Lung (tissue), 12 donors: ENCODE measurements around the gene KRTAP5-6. TPM values are rescaled to one million over a fixed set of nuclear protein-coding genes. Genes with fewer than 3 reads are reported as not detected.

Experiments used
- ATAC-seq: fragments of 200-7000 bp; cut with Tn5 transposase; one replicate; pipeline ENCODE4 v1.9.1; 2020; ENCODE audit warnings: moderate number of reproducible peaks; ENCODE audit not compliant: insufficient read depth, low FRiP score
- DNase-seq, 3 donors: peaks; one replicate each; pipeline ENCODE4 v3.0.0-alpha.2; 2013 to 2017
- H3K27ac ChIP-seq, 2 donors: one replicate each; pipeline ENCODE4 v1.5.1; 2013; ENCODE audit warnings: mild to moderate bottlenecking in 2 of 2, moderate library complexity in 2 of 2, control low read depth in 1 of 2, inconsistent platforms in 1 of 2, low read depth in 1 of 2, low read length in 1 of 2
- H3K27me3 ChIP-seq, 3 donors: one replicate each; pipeline ENCODE4 v1.5.1; 2013; ENCODE audit warnings: low read length in 2 of 3; ENCODE audit not compliant: control insufficient read depth in 3 of 3, insufficient read depth in 3 of 3
- H3K36me3 ChIP-seq, 4 donors: one replicate each; pipeline ENCODE4 v1.5.1; 2013; ENCODE audit warnings: low read length in 4 of 4, mild to moderate bottlenecking in 1 of 4, moderate library complexity in 1 of 4; ENCODE audit not compliant: control insufficient read depth in 4 of 4, insufficient read depth in 4 of 4
- H3K4me1 ChIP-seq, 5 donors: one replicate each; pipeline ENCODE4 v1.5.1; 2013; ENCODE audit warnings: low read length in 5 of 5, mild to moderate bottlenecking in 2 of 5, moderate library complexity in 1 of 5; ENCODE audit not compliant: control insufficient read depth in 5 of 5, insufficient read depth in 5 of 5
- H3K4me3 ChIP-seq: one replicate; pipeline ENCODE4 v1.5.1; 2013; ENCODE audit warnings: mild to moderate bottlenecking, control low read depth, moderate library complexity
- H3K9ac ChIP-seq, 2 donors: one replicate each; pipeline ENCODE4 v1.5.1; 2013; ENCODE audit warnings: low read length in 2 of 2, control low read depth in 1 of 2; ENCODE audit not compliant: insufficient read depth in 1 of 2
- H3K9me3 ChIP-seq, 4 donors: one replicate each; pipeline ENCODE4 v1.5.1; 2013; ENCODE audit warnings: low read length in 3 of 4, mild to moderate bottlenecking in 1 of 4, moderate library complexity in 1 of 4; ENCODE audit not compliant: control insufficient read depth in 4 of 4, insufficient read depth in 3 of 4
- WGBS, 2 donors: extraction: QIAGEN DNeasy Blood & Tissue Kit; methylation state at CpG; one replicate each; pipeline ENCODE4 v1.1.7; 2013; 5-methylcytosine and 5-hydroxymethylcytosine counted together
- polyA plus RNA-seq, 2 donors: library from polyadenylated mRNA; stranded (reverse); fragments of 200-250 nt; gene quantifications; one replicate each; pipeline ENCODE4 v1.2.1, GENCODE V29; 2013
- total RNA-seq, 2 donors: library from RNA; depleted of rRNA in 1 of 2; stranded (reverse); fragments of >200 nt in 1 of 2; gene quantifications; one replicate each; pipeline ENCODE4 v1.2.1, GENCODE V29; 2014 to 2021
- TF ChIP-seq, protein P1 (sequence below): IDR thresholded peaks from 2 replicates; pipeline ENCODE4 v1.5.1; 2012; ENCODE audit warnings: mild to moderate bottlenecking; ENCODE audit errors: control extremely low read depth, extremely low read depth
- donor health status: control.
- donor health status: control.
- donor health status: Bipolar disorder and iron deficiency.
- donor health status: healthy.
- donor health status: DM: yes; HTN: yes; CAD: no.

The KRTAP5-6 gene
- total and polyA plus RNA-seq, 4 donors = not detected

DNA sequence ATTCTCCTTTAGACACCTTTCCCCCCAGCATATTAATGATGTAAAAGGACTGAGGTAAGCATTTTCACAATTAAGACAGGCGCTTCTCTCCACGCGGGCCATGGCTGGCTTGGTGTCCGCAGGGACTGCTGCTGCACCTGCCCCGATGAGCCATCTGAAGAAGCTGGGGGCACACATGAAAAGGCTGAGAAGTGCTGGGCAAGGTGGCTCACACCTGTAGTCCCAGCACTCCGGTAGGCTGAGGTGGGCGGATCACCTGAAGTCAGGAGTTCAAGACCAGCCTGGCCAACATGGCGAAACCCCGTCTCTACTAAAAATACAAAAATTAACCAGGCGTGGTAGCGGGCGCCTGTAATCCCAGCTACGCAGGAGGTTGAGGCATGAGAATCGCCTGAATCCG is 21.3 kb downstream of the KRTAP5-6 start:
- 93 to 98% methylated on average over 15 of the region's 15 CpGs for WGBS, 2 donors
- H3K9ac ChIP-seq = no peak overlapping the region
- H3K4me1 ChIP-seq = no peaks in the 10 kb centered on the region
- H3K27me3 ChIP-seq = peaks cover 0 to 14% (median 0%) of the 10 kb centered on the region in 3 donors
- TF ChIP-seq, protein P1, sequence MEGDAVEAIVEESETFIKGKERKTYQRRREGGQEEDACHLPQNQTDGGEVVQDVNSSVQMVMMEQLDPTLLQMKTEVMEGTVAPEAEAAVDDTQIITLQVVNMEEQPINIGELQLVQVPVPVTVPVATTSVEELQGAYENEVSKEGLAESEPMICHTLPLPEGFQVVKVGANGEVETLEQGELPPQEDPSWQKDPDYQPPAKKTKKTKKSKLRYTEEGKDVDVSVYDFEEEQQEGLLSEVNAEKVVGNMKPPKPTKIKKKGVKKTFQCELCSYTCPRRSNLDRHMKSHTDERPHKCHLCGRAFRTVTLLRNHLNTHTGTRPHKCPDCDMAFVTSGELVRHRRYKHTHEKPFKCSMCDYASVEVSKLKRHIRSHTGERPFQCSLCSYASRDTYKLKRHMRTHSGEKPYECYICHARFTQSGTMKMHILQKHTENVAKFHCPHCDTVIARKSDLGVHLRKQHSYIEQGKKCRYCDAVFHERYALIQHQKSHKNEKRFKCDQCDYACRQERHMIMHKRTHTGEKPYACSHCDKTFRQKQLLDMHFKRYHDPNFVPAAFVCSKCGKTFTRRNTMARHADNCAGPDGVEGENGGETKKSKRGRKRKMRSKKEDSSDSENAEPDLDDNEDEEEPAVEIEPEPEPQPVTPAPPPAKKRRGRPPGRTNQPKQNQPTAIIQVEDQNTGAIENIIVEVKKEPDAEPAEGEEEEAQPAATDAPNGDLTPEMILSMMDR = no peak
- no peak overlapping the region for H3K4me3 ChIP-seq
- no peak for DNase-seq
- ATAC-seq = no peak
- no peaks in the 10 kb centered on the region for H3K36me3 ChIP-seq
- H3K9me3 ChIP-seq = no peaks in the 10 kb centered on the region
- no peak overlapping the region for H3K27ac ChIP-seq

DNA sequence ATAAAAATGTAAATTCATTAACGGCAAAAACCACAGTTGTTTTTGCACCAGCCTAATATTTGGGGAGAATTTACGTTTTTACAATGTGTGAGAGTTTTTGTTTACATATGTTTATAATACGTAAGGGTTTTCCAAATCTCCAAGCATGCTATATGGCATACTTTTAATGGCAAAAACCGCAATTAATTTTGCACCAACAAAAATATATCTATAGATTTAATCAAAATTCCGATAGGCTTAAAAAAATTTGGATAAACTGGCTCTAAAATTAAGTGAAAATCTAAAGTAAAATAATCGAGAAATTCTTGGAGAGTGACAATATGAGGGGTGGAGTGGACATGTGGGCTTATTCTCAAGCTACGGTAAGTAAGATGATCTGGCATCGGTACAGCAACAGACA is 22.8 kb downstream of the KRTAP5-6 start:
- Histone ChIP-seq H3K9me3 (no peaks in the 10 kb centered on the region), H3K36me3 (no peaks in the 10 kb centered on the region), H3K27me3 (peaks cover 0 to 14% (median 0%) of the 10 kb centered on the region in 3 donors), H3K9ac (no peak overlapping the region), H3K4me1 (no peaks in the 10 kb centered on the region), H3K4me3 (no peak overlapping the region), H3K27ac (no peak overlapping the region)
- 73 to 84% methylated on average over 8 of the region's 8 CpGs for WGBS, 2 donors
- TF ChIP-seq, protein P1 = no peak
- DNase-seq (no peak), ATAC-seq (no peak)

DNA sequence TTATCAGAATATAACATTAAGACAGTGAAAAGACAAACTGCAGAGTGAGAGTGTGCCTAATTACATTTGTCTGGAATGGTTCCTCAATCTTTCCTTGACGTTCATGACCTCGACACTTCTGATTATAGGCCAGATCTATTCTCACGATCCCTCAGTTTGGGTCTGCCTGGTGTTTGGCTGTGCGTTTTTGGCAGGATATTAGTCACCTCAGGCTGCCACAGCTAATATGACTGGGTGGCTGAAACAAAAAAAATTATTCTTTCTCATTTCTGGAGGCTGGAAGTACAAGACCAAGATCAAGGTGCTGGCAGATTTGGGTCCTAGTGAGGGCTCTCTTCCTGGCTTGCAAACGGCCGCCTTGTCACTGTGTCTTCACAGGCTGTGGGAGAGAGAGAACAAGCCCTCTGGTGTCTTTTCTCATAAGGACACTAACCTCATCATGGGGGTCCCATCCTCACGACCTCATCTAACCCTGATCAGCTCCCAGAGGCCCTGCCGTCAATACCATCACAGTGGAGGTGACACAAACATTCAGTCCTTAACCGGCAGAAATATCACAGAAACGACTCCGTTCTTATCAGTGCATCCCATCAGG is 30.2 kb downstream of the KRTAP5-6 start:
- no peak overlapping the region for H3K27ac ChIP-seq
- peaks cover 0 to 51% (median 18%) of the 10 kb centered on the region in 3 donors for H3K27me3 ChIP-seq
- no peaks in the 10 kb centered on the region for H3K4me1 ChIP-seq
- no peak overlapping the region for H3K9ac ChIP-seq
- DNase-seq (no peak), ATAC-seq (no peak)
- TF ChIP-seq, protein P1 = no peak
- peaks cover 0 to 7% (median 0%) of the 10 kb centered on the region in 4 donors for H3K9me3 ChIP-seq
- WGBS, 2 donors = 57 to 77% methylated on average over 11 of the region's 11 CpGs
- H3K4me3 ChIP-seq = no peak overlapping the region
- no peaks in the 10 kb centered on the region for H3K36me3 ChIP-seq

DNA sequence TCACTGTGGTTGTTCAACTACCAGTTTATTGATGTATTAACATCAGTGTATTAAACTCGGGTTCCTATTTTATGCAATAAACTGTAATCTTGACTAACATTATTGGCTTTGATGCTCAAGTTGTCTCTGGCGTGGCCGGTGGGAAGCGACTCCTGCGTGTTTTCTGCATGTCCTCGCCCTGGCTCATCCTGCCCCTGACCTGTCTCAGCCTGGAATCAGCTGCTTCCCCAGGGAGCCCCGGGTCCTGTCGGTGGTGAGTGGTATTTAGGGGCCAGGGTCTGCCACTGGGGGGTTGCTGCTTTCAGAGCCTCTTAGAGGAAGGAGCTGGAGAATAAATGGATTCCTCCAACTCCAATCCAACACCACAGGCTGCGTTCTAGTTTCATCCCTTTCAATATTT is 30.9 kb downstream of the KRTAP5-6 start:
- Histone ChIP-seq H3K4me1 (no peaks in the 10 kb centered on the region), H3K36me3 (no peaks in the 10 kb centered on the region), H3K9ac (no peak overlapping the region), H3K27ac (no peak overlapping the region), H3K27me3 (peaks cover 0 to 49% (median 18%) of the 10 kb centered on the region in 3 donors), H3K9me3 (peaks cover 0 to 7% (median 0%) of the 10 kb centered on the region in 4 donors), H3K4me3 (no peak overlapping the region)
- TF ChIP-seq, protein P1 = no peak
- 83 to 87% methylated on average over 9 of the region's 9 CpGs for WGBS, 2 donors
- ATAC-seq = no peak
- DNase-seq = no peak
